ENCODE data around the gene ERP44. TPM values are rescaled to one million over a fixed set of nuclear protein-coding genes. Genes with fewer than 3 reads are reported as not detected.

The ERP44 gene
- total RNA-seq, 2 donors from 2014 or later = 11.2 to 11.5 TPM

GRCh38 chr9:99929652-99930051, 169.1 kb downstream of the ERP44 start:
- intact Hi-C loops (cut with DNase I) = no loop called here

More at GRCh38 chr9:99929652-99930051, 169.1 kb downstream of the ERP44 start:
- no peaks in the 10 kb centered on the region for H3K36me3 ChIP-seq (replicated peaks in 1 of 2; ENCODE audit: insufficient read depth in 1 of 2, low read depth in 2 of 2)
- H3K9me3 ChIP-seq = no peaks in the 10 kb centered on the region
- 92 to 98% methylated on average over 2 of the region's 2 CpGs for WGBS, 2 donors
- no peak overlapping the region for H3K4me3 ChIP-seq
- no peak for DNase-seq
- ATAC-seq = no peak
- no peak overlapping the region for H3K27ac ChIP-seq
- TF ChIP-seq CTCF (IDR thresholded peaks at IDR 0.05) (no peak), POLR2A (IDR thresholded peaks at IDR 0.05) (no peak)
- no peaks in the 10 kb centered on the region for H3K4me1 ChIP-seq
- no peaks in the 10 kb centered on the region for H3K27me3 ChIP-seq

Small RNAs within 50 kb of the gene (small RNA-seq; reads per million reads assigned to genes)
- gene RN7SL75P = not detected

Other genes with a start within 250 kb of the ERP44 start
- gene STX17, start 192.3 kb downstream of the ERP44 start, total RNA-seq = 10 to 100 TPM; 29.8 to 73.2 TPM
- 10 to 100 TPM; 28.3 to 29.8 TPM for gene INVS, start 243 bp upstream of the ERP44 start, total RNA-seq